HepG2 (cell line): ENCODE measurements around the gene PARP1.

Experiments
- TF ChIP-seq, protein P1 (sequence below): sonication (generic); formaldehyde crosslinking; IDR thresholded peaks from 2 replicates; pipeline ENCODE4 v1.5.0; 2020; ENCODE audit warnings: mild to moderate bottlenecking, missing genetic modification reagents, moderate library complexity
- TF ChIP-seq, protein P2 (sequence below): IDR thresholded peaks from 2 replicates; pipeline ENCODE4 v1.6.1; 2016; ENCODE audit warnings: low read depth, control low read depth

DNA sequence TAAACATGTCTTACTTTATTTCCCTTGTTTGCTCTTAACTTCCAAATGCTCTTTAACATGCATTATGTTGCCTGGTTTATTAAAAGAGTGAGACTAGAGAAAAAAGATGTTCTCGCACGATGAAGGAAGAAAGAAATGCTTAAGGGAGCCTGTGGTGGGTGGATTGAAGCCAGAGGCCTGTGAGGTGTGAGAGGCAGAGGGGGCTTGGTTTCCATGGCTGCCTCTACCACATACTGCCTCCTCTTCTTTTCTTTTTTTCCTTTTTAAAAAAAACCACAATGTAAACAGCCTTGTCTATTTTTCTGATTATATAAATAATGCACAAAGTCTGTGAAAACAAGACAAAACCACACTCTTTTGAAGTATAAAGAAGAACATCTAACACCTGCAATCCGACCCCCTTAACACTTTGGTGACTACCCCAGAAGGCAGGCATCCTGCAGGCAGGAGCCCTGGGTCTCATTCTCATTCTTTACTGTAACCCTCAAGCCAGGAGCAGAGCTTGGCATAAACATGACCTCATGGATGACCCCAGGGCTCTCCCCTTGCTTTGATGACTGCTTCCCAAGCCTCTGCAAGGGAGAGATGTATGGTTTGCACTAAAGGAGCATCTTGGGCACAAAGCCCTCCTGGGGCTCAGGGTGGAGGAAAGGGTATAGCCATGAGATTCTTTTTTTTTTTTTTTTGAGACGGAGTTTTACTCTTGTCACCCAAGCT, 10.1 kb upstream of the PARP1 start:
- TF ChIP-seq, protein P1, sequence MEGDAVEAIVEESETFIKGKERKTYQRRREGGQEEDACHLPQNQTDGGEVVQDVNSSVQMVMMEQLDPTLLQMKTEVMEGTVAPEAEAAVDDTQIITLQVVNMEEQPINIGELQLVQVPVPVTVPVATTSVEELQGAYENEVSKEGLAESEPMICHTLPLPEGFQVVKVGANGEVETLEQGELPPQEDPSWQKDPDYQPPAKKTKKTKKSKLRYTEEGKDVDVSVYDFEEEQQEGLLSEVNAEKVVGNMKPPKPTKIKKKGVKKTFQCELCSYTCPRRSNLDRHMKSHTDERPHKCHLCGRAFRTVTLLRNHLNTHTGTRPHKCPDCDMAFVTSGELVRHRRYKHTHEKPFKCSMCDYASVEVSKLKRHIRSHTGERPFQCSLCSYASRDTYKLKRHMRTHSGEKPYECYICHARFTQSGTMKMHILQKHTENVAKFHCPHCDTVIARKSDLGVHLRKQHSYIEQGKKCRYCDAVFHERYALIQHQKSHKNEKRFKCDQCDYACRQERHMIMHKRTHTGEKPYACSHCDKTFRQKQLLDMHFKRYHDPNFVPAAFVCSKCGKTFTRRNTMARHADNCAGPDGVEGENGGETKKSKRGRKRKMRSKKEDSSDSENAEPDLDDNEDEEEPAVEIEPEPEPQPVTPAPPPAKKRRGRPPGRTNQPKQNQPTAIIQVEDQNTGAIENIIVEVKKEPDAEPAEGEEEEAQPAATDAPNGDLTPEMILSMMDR (CRISPR knock-in tag), result no peak
- TF ChIP-seq, protein P2, sequence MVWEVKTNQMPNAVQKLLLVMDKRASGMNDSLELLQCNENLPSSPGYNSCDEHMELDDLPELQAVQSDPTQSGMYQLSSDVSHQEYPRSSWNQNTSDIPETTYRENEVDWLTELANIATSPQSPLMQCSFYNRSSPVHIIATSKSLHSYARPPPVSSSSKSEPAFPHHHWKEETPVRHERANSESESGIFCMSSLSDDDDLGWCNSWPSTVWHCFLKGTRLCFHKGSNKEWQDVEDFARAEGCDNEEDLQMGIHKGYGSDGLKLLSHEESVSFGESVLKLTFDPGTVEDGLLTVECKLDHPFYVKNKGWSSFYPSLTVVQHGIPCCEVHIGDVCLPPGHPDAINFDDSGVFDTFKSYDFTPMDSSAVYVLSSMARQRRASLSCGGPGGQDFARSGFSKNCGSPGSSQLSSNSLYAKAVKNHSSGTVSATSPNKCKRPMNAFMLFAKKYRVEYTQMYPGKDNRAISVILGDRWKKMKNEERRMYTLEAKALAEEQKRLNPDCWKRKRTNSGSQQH (CRISPR knock-in tag), result no peak
